ENCODE results near the gene OMA1. TPM values are rescaled to one million over a fixed set of nuclear protein-coding genes. Genes with fewer than 3 reads are reported as not detected.

OMA1 gene
- total and polyA plus RNA-seq, 2 of the 4 experiments (the other 2 are of a cell fraction): 5.9 to 6.4 TPM

DNA sequence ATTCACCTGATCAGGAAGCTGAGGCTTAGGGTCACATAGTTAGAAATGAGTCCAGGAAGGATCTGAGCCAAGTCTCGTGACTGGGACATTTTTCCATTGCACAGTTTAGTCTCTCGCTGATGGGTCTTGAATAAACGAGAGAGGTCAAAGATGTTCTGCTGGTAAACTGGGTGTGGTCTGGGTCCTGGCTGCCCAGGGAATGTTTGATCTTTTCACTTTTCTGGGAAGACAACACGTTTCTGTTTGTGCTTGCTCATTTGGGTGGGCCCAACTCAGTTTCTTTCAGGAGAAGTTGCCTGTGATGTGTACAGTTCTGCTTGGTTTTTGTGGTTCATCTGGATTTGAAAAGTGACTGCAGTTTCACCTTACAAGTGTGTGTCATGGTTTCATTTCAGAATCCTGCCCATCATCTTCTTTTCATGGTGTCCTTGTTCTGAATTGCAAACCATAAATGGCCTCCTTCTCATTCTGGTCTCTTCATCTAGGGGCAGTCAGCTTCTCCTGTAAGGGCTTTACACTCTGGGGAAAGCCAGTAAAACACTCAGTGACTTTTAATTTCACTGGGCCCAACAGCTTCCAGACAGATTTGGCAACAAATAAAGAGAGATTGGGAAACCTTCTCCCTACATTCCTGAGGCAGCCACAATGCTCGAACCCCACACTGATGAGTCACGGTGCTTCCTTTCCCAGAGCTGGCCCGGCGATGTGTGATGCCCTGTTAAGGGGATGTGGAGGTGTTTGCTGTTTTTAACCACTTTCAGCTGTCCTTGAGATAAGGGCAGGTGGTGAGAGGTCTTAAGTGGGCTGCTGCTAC, 37.8 kb upstream of the OMA1 start (continued):
- TF ChIP-seq, protein P1, sequence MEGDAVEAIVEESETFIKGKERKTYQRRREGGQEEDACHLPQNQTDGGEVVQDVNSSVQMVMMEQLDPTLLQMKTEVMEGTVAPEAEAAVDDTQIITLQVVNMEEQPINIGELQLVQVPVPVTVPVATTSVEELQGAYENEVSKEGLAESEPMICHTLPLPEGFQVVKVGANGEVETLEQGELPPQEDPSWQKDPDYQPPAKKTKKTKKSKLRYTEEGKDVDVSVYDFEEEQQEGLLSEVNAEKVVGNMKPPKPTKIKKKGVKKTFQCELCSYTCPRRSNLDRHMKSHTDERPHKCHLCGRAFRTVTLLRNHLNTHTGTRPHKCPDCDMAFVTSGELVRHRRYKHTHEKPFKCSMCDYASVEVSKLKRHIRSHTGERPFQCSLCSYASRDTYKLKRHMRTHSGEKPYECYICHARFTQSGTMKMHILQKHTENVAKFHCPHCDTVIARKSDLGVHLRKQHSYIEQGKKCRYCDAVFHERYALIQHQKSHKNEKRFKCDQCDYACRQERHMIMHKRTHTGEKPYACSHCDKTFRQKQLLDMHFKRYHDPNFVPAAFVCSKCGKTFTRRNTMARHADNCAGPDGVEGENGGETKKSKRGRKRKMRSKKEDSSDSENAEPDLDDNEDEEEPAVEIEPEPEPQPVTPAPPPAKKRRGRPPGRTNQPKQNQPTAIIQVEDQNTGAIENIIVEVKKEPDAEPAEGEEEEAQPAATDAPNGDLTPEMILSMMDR (conservative IDR thresholded peaks at IDR 0.05; ENCODE audit: low read depth, low read length): no peak
- TF ChIP-seq SMC3 (IDR thresholded peaks at IDR 0.05; ENCODE audit: low read depth, low read length): no peak

All from IMR-90 (cell line).